ENCODE results near the gene ADAD1. TPM values are rescaled to one million over a fixed set of nuclear protein-coding genes. Genes with fewer than 3 reads are reported as not detected.

ADAD1 gene
- total RNA-seq, 2 donors from 2014 or later = not detected

DNA sequence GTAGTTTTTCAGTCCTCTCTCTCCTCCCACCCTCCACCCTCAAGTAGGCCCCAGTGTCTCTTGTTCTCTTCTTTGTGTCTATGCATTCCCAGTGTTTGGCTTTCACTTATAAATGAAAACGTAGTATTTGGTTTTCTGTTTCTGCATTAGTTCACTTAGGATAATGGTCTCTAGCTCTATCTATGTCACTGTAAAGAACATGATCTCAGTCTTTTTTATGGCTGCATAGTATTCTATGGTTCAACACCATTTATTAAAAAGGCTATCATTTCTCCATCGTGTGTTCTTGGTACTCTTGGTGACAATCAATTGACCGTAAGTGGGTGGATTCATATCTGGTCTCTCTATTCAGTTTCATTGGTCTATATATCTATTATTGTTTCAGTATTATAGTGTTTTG, 96.4 kb downstream of the ADAD1 start:
- no peak overlapping the region for H3K4me3 ChIP-seq
- H3K27me3 ChIP-seq (replicated peaks; ENCODE audit: insufficient read depth) = no peaks in the 10 kb centered on the region
- no peaks in the 10 kb centered on the region for H3K4me1 ChIP-seq (ENCODE audit: control insufficient read depth in 1 of 2, low read depth in 2 of 2)
- no peaks in the 10 kb centered on the region for H3K9me3 ChIP-seq
- TF ChIP-seq, protein P1, sequence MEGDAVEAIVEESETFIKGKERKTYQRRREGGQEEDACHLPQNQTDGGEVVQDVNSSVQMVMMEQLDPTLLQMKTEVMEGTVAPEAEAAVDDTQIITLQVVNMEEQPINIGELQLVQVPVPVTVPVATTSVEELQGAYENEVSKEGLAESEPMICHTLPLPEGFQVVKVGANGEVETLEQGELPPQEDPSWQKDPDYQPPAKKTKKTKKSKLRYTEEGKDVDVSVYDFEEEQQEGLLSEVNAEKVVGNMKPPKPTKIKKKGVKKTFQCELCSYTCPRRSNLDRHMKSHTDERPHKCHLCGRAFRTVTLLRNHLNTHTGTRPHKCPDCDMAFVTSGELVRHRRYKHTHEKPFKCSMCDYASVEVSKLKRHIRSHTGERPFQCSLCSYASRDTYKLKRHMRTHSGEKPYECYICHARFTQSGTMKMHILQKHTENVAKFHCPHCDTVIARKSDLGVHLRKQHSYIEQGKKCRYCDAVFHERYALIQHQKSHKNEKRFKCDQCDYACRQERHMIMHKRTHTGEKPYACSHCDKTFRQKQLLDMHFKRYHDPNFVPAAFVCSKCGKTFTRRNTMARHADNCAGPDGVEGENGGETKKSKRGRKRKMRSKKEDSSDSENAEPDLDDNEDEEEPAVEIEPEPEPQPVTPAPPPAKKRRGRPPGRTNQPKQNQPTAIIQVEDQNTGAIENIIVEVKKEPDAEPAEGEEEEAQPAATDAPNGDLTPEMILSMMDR (IDR thresholded peaks at IDR 0.05) = no peak
- no peak for DNase-seq (ENCODE audit: low spot score)
- H3K36me3 ChIP-seq = no peaks in the 10 kb centered on the region
- no peak overlapping the region for H3K27ac ChIP-seq
- no peak for ATAC-seq (ENCODE audit: insufficient number of reproducible peaks, low FRiP score, low read depth)

DNA sequence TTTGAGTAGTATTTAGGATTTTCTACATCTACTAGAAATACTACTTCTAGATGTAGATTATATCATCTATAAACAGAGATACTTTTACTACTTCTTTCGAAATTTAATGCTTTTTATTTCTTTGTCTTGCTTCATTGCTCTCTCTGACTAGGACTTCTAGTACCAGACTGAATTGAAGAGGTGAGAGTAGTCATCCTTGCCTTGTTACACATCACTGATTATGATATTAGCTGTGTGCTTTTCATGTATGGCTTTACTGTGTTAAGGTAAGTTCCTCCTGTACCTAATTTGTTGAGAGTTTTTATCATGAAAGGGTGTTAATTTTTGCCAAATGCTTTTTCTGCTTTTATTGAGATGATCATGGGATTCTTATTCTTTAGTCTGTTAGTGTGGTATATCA, 97.3 kb downstream of the ADAD1 start:
- DNase-seq (ENCODE audit: low spot score) = no peak
- no peak for ATAC-seq (ENCODE audit: insufficient number of reproducible peaks, low FRiP score, low read depth)
- Histone ChIP-seq H3K36me3 (no peaks in the 10 kb centered on the region), H3K4me1 (ENCODE audit: control insufficient read depth in 1 of 2, low read depth in 2 of 2) (no peaks in the 10 kb centered on the region), H3K4me3 (no peak overlapping the region), H3K9me3 (no peaks in the 10 kb centered on the region), H3K27ac (no peak overlapping the region), H3K27me3 (replicated peaks; ENCODE audit: insufficient read depth) (no peaks in the 10 kb centered on the region)
- TF ChIP-seq, protein P1 (IDR thresholded peaks at IDR 0.05) = no peak

DNA sequence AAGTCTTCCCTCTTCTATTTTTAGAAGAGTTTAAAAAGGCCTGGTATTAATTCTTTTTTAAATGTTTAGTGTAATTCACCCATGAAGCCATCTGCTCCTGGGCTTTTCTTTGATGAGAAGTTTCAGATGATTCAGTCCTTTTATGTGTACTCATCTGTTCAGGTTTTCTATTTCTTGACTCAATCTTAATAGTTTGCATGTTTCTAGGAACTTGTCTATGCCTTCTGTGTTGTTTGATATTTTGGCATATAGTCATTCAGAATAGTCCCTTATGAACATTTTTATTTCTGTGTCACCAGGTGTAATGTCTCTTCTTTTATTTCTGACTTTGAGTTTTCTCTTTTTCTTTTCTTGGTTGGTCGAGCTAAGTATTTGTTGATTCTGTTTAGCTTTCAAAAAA, 97.9 kb downstream of the ADAD1 start:
- H3K36me3 ChIP-seq = no peaks in the 10 kb centered on the region
- TF ChIP-seq, protein P1 (IDR thresholded peaks at IDR 0.05) = no peak
- DNase-seq (ENCODE audit: low spot score) (no peak), ATAC-seq (ENCODE audit: insufficient number of reproducible peaks, low FRiP score, low read depth) (no peak)
- no peaks in the 10 kb centered on the region for H3K9me3 ChIP-seq
- H3K4me3 ChIP-seq = no peak overlapping the region
- no peak overlapping the region for H3K27ac ChIP-seq
- H3K27me3 ChIP-seq (replicated peaks; ENCODE audit: insufficient read depth) = no peaks in the 10 kb centered on the region
- H3K4me1 ChIP-seq (ENCODE audit: control insufficient read depth in 1 of 2, low read depth in 2 of 2) = no peaks in the 10 kb centered on the region

Other genes with a start within 250 kb of the ADAD1 start
- 100 to 1,000 TPM; 105 to 148 TPM for gene BLTP1, start 226.7 kb upstream of the ADAD1 start, total RNA-seq
- gene IL2, start 77.7 kb downstream of the ADAD1 start, total RNA-seq = not detected
- gene IL21, start 242.1 kb downstream of the ADAD1 start, total RNA-seq = not detected

All from thoracic aorta (tissue), 2 donors.